Liver (tissue), 9 donors: ENCODE results near the gene KAZALD1. TPM values are rescaled to one million over a fixed set of nuclear protein-coding genes. Genes with fewer than 3 reads are reported as not detected.

Source experiments
- DNase-seq: peaks from one replicate; pipeline ENCODE4 v3.0.0-alpha.2; 2017; ENCODE audit warnings: low spot score
- H3K27ac ChIP-seq, 2 donors: one replicate each; pipeline ENCODE4 v1.7.0; 2013; ENCODE audit warnings: inconsistent platforms in 2 of 2, low read length in 2 of 2, control low read depth in 1 of 2, low read depth in 1 of 2, mild to moderate bottlenecking in 1 of 2
- H3K27me3 ChIP-seq, 4 donors: one replicate each; pipeline versions ENCODE4 v1.6.1 to v1.7.0; 2013; ENCODE audit warnings: low read length in 3 of 4, inconsistent platforms in 1 of 4, mild to moderate bottlenecking in 1 of 4, moderate library complexity in 1 of 4; ENCODE audit not compliant: control insufficient read depth in 4 of 4, insufficient read depth in 4 of 4
- H3K36me3 ChIP-seq, 4 donors: one replicate each; pipeline versions ENCODE4 v1.6.1 to v1.7.0; 2013; ENCODE audit warnings: low read length in 3 of 4, mild to moderate bottlenecking in 3 of 4, low read depth in 1 of 4, moderate library complexity in 1 of 4; ENCODE audit not compliant: control insufficient read depth in 4 of 4, insufficient read depth in 3 of 4
- H3K4me1 ChIP-seq, 4 donors: one replicate each; pipeline versions ENCODE4 v1.6.1 to v1.7.0; 2013; ENCODE audit warnings: low read length in 3 of 4, mild to moderate bottlenecking in 3 of 4, moderate library complexity in 1 of 4; ENCODE audit not compliant: control insufficient read depth in 4 of 4, insufficient read depth in 4 of 4
- H3K4me3 ChIP-seq, 3 donors: one replicate each; pipeline versions ENCODE4 v1.6.1 to v1.7.0; 2013; ENCODE audit warnings: low read length in 3 of 3, control low read depth in 1 of 3, low read depth in 1 of 3, mild to moderate bottlenecking in 1 of 3
- H3K9ac ChIP-seq, 2 donors: one replicate each; pipeline ENCODE4 v1.7.0; 2013; ENCODE audit warnings: low read length in 2 of 2, mild to moderate bottlenecking in 2 of 2, moderate library complexity in 2 of 2, control low read depth in 1 of 2, low read depth in 1 of 2
- H3K9me3 ChIP-seq, 4 donors: one replicate each; pipeline versions ENCODE4 v1.6.1 to v1.7.0; 2013; ENCODE audit warnings: low read length in 3 of 4; ENCODE audit not compliant: control insufficient read depth in 4 of 4
- CTCF ChIP-seq: fragments of 150-350 bp; IDR thresholded peaks from 2 replicates; pipeline ENCODE4 v1.5.1; 2017; ENCODE audit warnings: improper control_type of control experiment, low read depth, low read length; ENCODE audit not compliant: missing input control
- EGR1 ChIP-seq, 2 donors: IDR thresholded peaks; 2 replicates each; pipeline ENCODE4 v1.6.1; 2016 to 2018; ENCODE audit warnings: antibody characterized with exemption in 2 of 2, low read depth in 2 of 2
- FOXA1 ChIP-seq: IDR thresholded peaks from 2 replicates; pipeline ENCODE4 v1.6.1; 2016; ENCODE audit warnings: antibody characterized with exemption
- FOXA2 ChIP-seq: IDR thresholded peaks from 2 replicates; pipeline ENCODE4 v1.6.1; 2016; ENCODE audit warnings: antibody characterized with exemption
- HNF4A ChIP-seq, 2 donors: conservative IDR thresholded peaks; 2 replicates each; pipeline ENCODE4 v1.6.1; 2016; ENCODE audit warnings: antibody characterized with exemption in 2 of 2, mild to moderate bottlenecking in 2 of 2
- HNF4G ChIP-seq: IDR thresholded peaks from 2 replicates; pipeline ENCODE4 v1.6.1; 2016; ENCODE audit warnings: antibody characterized with exemption
- MAX ChIP-seq: IDR thresholded peaks from 2 replicates; pipeline ENCODE4 v1.6.1; 2016; ENCODE audit warnings: antibody characterized with exemption
- NR2F2 ChIP-seq: IDR thresholded peaks from 2 replicates; pipeline ENCODE4 v1.6.1; 2016; ENCODE audit warnings: antibody characterized with exemption
- RAD21 ChIP-seq, 2 donors: IDR thresholded peaks; 2 replicates each; pipeline ENCODE4 v1.6.1; 2016; ENCODE audit warnings: antibody characterized with exemption in 2 of 2, mild to moderate bottlenecking in 2 of 2
- RXRA ChIP-seq, 2 donors: IDR thresholded peaks; 2 replicates each; pipeline ENCODE4 v1.6.1; 2017 to 2018; ENCODE audit warnings: antibody characterized with exemption in 2 of 2, mild to moderate bottlenecking in 1 of 2
- SP1 ChIP-seq: IDR thresholded peaks from 2 replicates; pipeline ENCODE4 v1.6.1; 2018; ENCODE audit warnings: antibody characterized with exemption, mild to moderate bottlenecking
- TAF1 ChIP-seq: conservative IDR thresholded peaks from 2 replicates; pipeline ENCODE4 v1.6.1; 2016; ENCODE audit warnings: antibody characterized with exemption, mild to moderate bottlenecking
- ZBTB33 ChIP-seq: IDR thresholded peaks from 2 replicates; pipeline ENCODE4 v1.6.1; 2016; ENCODE audit warnings: antibody characterized with exemption
- WGBS: extraction: QIAGEN DNeasy Blood & Tissue Kit; methylation state at CpG from one replicate; pipeline ENCODE4 v1.1.7; 2013; 5-methylcytosine and 5-hydroxymethylcytosine counted together
- polyA plus RNA-seq, 2 donors: library from polyadenylated mRNA; stranded (reverse) in 1 of 2; unstranded in 1 of 2; fragments of 200-250 nt in 1 of 2; fragments of >200 nt in 1 of 2; fragmentation: Nextera tagmentation in 1 of 2; extraction: Ambion mirVana in 1 of 2; gene quantifications; one replicate each; pipeline versions ENCODE4 v1.2.1 to v1.2.3, GENCODE V29; 2013 to 2015
- total RNA-seq, 2 donors: library from RNA; depleted of rRNA; stranded (reverse); fragments of >200 nt; gene quantifications; one replicate each; pipeline ENCODE4 v1.2.3, GENCODE V29; 2014
- TF ChIP-seq, protein P1 (sequence below): IDR thresholded peaks from 2 replicates; pipeline ENCODE4 v1.6.1; 2016; ENCODE audit warnings: antibody characterized with exemption, mild to moderate bottlenecking
- TF ChIP-seq, protein P2 (sequence below): IDR thresholded peaks from 2 replicates; pipeline ENCODE4 v1.6.1; 2016; ENCODE audit warnings: antibody characterized with exemption
- donor health status: healthy.
- donor health status: healthy.
- donor health status: healthy.
- donor health status: healthy.
- donor health status: healthy.

Gene KAZALD1
- total and polyA plus RNA-seq, 4 donors, result 0.21 to 1.2 (median 0.71) TPM

DNA sequence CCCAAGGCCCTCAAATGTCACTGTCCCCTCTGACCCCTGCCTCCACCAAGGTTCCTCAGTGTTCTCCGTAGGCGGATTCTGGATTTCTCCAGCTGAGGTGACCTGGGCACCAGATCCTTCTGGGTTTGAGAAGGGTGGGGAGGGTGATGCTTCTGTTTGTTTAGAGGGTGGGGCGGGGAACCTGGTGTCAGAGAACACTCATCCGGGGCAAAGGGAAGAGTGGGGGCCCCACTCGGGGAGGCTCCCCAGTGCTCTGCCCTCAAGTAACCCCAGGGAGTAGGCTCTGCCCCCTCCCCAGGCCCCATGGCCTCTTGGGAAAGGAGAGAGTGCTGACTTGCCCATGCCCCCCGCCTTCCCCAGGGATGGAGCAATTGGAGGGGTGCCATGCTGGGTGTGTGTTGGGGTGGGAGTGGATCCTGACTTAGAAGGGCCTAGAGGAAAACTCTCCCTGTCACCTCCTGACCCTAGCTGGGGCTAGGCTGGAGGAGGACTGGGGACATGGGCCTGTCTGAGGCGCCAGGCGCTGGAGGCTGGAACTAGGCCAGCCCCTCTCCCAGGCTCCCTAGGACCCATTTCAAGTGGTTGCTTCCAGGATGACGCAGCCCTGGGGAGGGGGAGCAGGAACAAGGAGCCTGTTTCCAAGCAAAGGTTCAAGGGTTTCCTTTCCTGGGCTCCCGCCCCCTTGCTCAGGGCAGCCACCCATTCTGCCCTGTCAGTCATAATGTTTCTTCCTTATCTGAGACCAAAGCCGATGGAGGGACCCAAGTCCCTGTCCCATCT, 27.9 kb downstream of the KAZALD1 start (continued):
- TF ChIP-seq CTCF, result no peak
- TF ChIP-seq FOXA1, result no peak
- no peak for TF ChIP-seq HNF4A (conservative IDR thresholded peaks at IDR 0.05)

GRCh38 chr10:101090597-101090996, 28.8 kb downstream of the KAZALD1 start:
- WGBS, result 92% methylated on average over 5 of the region's 5 CpGs

More at GRCh38 chr10:101090597-101090996, 28.8 kb downstream of the KAZALD1 start:
- H3K4me3 ChIP-seq, result no peak overlapping the region
- H3K9ac ChIP-seq, result no peak overlapping the region
- no peak overlapping the region for H3K27ac ChIP-seq
- peaks cover 0 to 8% (median 2%) of the 10 kb centered on the region in 4 donors for H3K27me3 ChIP-seq
- DNase-seq, result no peak
- no peaks in the 10 kb centered on the region for H3K9me3 ChIP-seq
- no peaks in the 10 kb centered on the region for H3K36me3 ChIP-seq
- no peaks in the 10 kb centered on the region for H3K4me1 ChIP-seq
- TF ChIP-seq RAD21 (IDR thresholded peaks at IDR 0.05) (no peak), NR2F2 (no peak), RXRA (IDR thresholded peaks at IDR 0.05) (no peak), SP1 (no peak), TAF1 (no peak), FOXA1 (no peak), HNF4G (no peak), ZBTB33 (no peak), FOXA2 (no peak), HNF4A (conservative IDR thresholded peaks at IDR 0.05) (no peak), EGR1 (IDR thresholded peaks at IDR 0.05; ENCODE audit: low read depth in 2 of 2) (no peak), MAX (no peak), CTCF (no peak)
- TF ChIP-seq, protein P1, sequence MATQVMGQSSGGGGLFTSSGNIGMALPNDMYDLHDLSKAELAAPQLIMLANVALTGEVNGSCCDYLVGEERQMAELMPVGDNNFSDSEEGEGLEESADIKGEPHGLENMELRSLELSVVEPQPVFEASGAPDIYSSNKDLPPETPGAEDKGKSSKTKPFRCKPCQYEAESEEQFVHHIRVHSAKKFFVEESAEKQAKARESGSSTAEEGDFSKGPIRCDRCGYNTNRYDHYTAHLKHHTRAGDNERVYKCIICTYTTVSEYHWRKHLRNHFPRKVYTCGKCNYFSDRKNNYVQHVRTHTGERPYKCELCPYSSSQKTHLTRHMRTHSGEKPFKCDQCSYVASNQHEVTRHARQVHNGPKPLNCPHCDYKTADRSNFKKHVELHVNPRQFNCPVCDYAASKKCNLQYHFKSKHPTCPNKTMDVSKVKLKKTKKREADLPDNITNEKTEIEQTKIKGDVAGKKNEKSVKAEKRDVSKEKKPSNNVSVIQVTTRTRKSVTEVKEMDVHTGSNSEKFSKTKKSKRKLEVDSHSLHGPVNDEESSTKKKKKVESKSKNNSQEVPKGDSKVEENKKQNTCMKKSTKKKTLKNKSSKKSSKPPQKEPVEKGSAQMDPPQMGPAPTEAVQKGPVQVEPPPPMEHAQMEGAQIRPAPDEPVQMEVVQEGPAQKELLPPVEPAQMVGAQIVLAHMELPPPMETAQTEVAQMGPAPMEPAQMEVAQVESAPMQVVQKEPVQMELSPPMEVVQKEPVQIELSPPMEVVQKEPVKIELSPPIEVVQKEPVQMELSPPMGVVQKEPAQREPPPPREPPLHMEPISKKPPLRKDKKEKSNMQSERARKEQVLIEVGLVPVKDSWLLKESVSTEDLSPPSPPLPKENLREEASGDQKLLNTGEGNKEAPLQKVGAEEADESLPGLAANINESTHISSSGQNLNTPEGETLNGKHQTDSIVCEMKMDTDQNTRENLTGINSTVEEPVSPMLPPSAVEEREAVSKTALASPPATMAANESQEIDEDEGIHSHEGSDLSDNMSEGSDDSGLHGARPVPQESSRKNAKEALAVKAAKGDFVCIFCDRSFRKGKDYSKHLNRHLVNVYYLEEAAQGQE, result no peak
- TF ChIP-seq, protein P2, sequence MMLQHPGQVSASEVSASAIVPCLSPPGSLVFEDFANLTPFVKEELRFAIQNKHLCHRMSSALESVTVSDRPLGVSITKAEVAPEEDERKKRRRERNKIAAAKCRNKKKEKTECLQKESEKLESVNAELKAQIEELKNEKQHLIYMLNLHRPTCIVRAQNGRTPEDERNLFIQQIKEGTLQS, result no peak
